Measurements from ENCODE around the gene PCDHA10. TPM values are rescaled to one million over a fixed set of nuclear protein-coding genes. Genes with fewer than 3 reads are reported as not detected.

Gene PCDHA10
- total RNA-seq (ENCODE audit: low replicate concordance): 0.08 and 1.4 TPM in 2 replicates

GRCh38 chr5:140855772-140856674, at the start of gene PCDHA10:
TSS of gene PCDHA10 (plus strand) at chr5:140855897. CDS start at chr5:140856049, 152 bp downstream.

GRCh38 chr5:140806834-140807775, 48.6 kb upstream of the PCDHA10 start, which contains the start of gene PCDHA4:
TSS of gene PCDHA4 (plus strand) at chr5:140807068.

GRCh38 chr5:140821375-140822280, 34.1 kb upstream of the PCDHA10 start, which contains the start of gene PCDHA5:
TSS of gene PCDHA5 (plus strand) at chr5:140821613.

GRCh38 chr5:140827704-140828361, 27.9 kb upstream of the PCDHA10 start, which contains the start of gene PCDHA6:
TSS of gene PCDHA6 (plus strand) at chr5:140827960. CDS start at chr5:140828092, 132 bp downstream.

GRCh38 chr5:140833993-140834392, 21.7 kb upstream of the PCDHA10 start, which contains the start of gene PCDHA7:
TSS of gene PCDHA7 (plus strand) at chr5:140834269. CDS start at chr5:140834384, 115 bp downstream.

GRCh38 chr5:140840978-140841962, 14.4 kb upstream of the PCDHA10 start, which contains the start of gene PCDHA8:
TSS of gene PCDHA8 (plus strand) at chr5:140841187. CDS start at chr5:140841322, 135 bp downstream.

GRCh38 chr5:140848139-140849102, 7.3 kb upstream of the PCDHA10 start, which contains the start of gene PCDHA9:
TSS of gene PCDHA9 (plus strand) at chr5:140848382. CDS start at chr5:140848496, 114 bp downstream.

GRCh38 chr5:140868721-140869554, 13.2 kb downstream of the PCDHA10 start, which contains the start of gene PCDHA11:
TSS of gene PCDHA11 (plus strand) at chr5:140868957. CDS start at chr5:140869104, 147 bp downstream.

GRCh38 chr5:140875085-140876065, 19.7 kb downstream of the PCDHA10 start, which contains the start of gene PCDHA12:
TSS of gene PCDHA12 (plus strand) at chr5:140875308. CDS start at chr5:140875473, 165 bp downstream.

GRCh38 chr5:140881889-140882590, 26.3 kb downstream of the PCDHA10 start, which contains the start of gene PCDHA13:
TSS of gene PCDHA13 (plus strand) at chr5:140882124. CDS start at chr5:140882269, 145 bp downstream.

Other genes starting within 250 kb of the PCDHA10 start
- 2.8 and 107 TPM in 2 replicates for gene CD14, start 222.7 kb upstream of the PCDHA10 start, total RNA-seq (ENCODE audit: low replicate concordance)
- gene TMCO6, start 216.4 kb upstream of the PCDHA10 start, total RNA-seq (ENCODE audit: low replicate concordance): 9.0 and 13.5 TPM in 2 replicates
- gene NDUFA2, start 208.3 kb upstream of the PCDHA10 start, total RNA-seq (ENCODE audit: low replicate concordance): 84.9 and 115 TPM in 2 replicates
- gene IK, start 208.1 kb upstream of the PCDHA10 start, total RNA-seq (ENCODE audit: low replicate concordance): 107 and 212 TPM in 2 replicates
- gene WDR55, start 191.0 kb upstream of the PCDHA10 start, total RNA-seq (ENCODE audit: low replicate concordance): 25.9 and 27.7 TPM in 2 replicates
- gene DND1, start 182.3 kb upstream of the PCDHA10 start, total RNA-seq (ENCODE audit: low replicate concordance): 0.30 TPM in 1 of 2 replicates, not detected in the other
- 67.7 and 92.6 TPM in 2 replicates for gene HARS1, start 164.5 kb upstream of the PCDHA10 start, total RNA-seq (ENCODE audit: low replicate concordance)
- 24.1 and 27.4 TPM in 2 replicates for gene HARS2, start 164.4 kb upstream of the PCDHA10 start, total RNA-seq (ENCODE audit: low replicate concordance)
- 63.1 and 94.5 TPM in 2 replicates for gene ZMAT2, start 155.4 kb upstream of the PCDHA10 start, total RNA-seq (ENCODE audit: low replicate concordance)
- gene PCDHA1, start 69.8 kb upstream of the PCDHA10 start, total RNA-seq (ENCODE audit: low replicate concordance): 0.08 TPM in 1 of 2 replicates, not detected in the other
- 0.08 and 0.12 TPM in 2 replicates for gene PCDHA2, start 61.0 kb upstream of the PCDHA10 start, total RNA-seq (ENCODE audit: low replicate concordance)
- gene PCDHA3, start 54.8 kb upstream of the PCDHA10 start, total RNA-seq (ENCODE audit: low replicate concordance): 0.15 and 0.70 TPM in 2 replicates
- 0.23 and 0.82 TPM in 2 replicates for gene PCDHA4, start 48.8 kb upstream of the PCDHA10 start, total RNA-seq (ENCODE audit: low replicate concordance)
- 0.08 TPM in 1 of 2 replicates, not detected in the other for gene PCDHA5, start 34.3 kb upstream of the PCDHA10 start, total RNA-seq (ENCODE audit: low replicate concordance)
- 0.53 and 2.9 TPM in 2 replicates for gene PCDHA6, start 27.9 kb upstream of the PCDHA10 start, total RNA-seq (ENCODE audit: low replicate concordance)
- gene PCDHA7, start 21.6 kb upstream of the PCDHA10 start, total RNA-seq (ENCODE audit: low replicate concordance): 0.75 and 1.5 TPM in 2 replicates
- gene PCDHA8, start 14.7 kb upstream of the PCDHA10 start, total RNA-seq (ENCODE audit: low replicate concordance): under 0.01 and 0.47 TPM in 2 replicates
- under 0.01 and 0.23 TPM in 2 replicates for gene PCDHA9, start 7.5 kb upstream of the PCDHA10 start, total RNA-seq (ENCODE audit: low replicate concordance)
- 0.15 and 0.59 TPM in 2 replicates for gene PCDHA11, start 13.1 kb downstream of the PCDHA10 start, total RNA-seq (ENCODE audit: low replicate concordance)
- gene PCDHA12, start 19.4 kb downstream of the PCDHA10 start, total RNA-seq (ENCODE audit: low replicate concordance): 0.15 and 0.59 TPM in 2 replicates
- gene PCDHA13, start 26.2 kb downstream of the PCDHA10 start, total RNA-seq (ENCODE audit: low replicate concordance): 0.08 and 0.59 TPM in 2 replicates
- under 0.01 and 0.35 TPM in 2 replicates for gene PCDHAC1, start 70.4 kb downstream of the PCDHA10 start, total RNA-seq (ENCODE audit: low replicate concordance)
- gene PCDHAC2, start 110.6 kb downstream of the PCDHA10 start, total RNA-seq (ENCODE audit: low replicate concordance): 0.15 and 2.3 TPM in 2 replicates
- not detected in 2 replicates for gene PCDHB1, start 195.5 kb downstream of the PCDHA10 start, total RNA-seq (ENCODE audit: low replicate concordance)
- 1.1 and 3.7 TPM in 2 replicates for gene PCDHB2, start 238.7 kb downstream of the PCDHA10 start, total RNA-seq (ENCODE audit: low replicate concordance)
- gene PCDHB3, start 244.6 kb downstream of the PCDHA10 start, total RNA-seq (ENCODE audit: low replicate concordance): 0.15 and 1.1 TPM in 2 replicates

All from smooth muscle cell of the coronary artery (primary cell).